Mononuclear cell (primary cell): Measurements from ENCODE around the gene MAST4. TPM values are rescaled to one million over a fixed set of nuclear protein-coding genes. Genes with fewer than 3 reads are reported as not detected.

ENCODE experiments used
- H3K27me3 ChIP-seq: 2 replicates; pipeline ENCODE4 v1.6.0; 2011; ENCODE audit warnings: low read length, control low read depth; ENCODE audit not compliant: insufficient read depth
- H3K4me1 ChIP-seq: 2 replicates; pipeline ENCODE4 v1.5.1; 2011; ENCODE audit warnings: mild to moderate bottlenecking, low read length, control low read depth; ENCODE audit not compliant: insufficient read depth
- H3K4me3 ChIP-seq: 2 replicates; pipeline ENCODE4 v1.5.1; 2011; ENCODE audit warnings: mild to moderate bottlenecking, low read length, moderate library complexity
- H3K9me3 ChIP-seq: 2 replicates; pipeline ENCODE4 v1.5.1; 2011; ENCODE audit warnings: low read depth, mild to moderate bottlenecking, control low read depth, low read length
- total RNA-seq: library from RNA; depleted of rRNA; stranded (reverse); fragments of >200 nt; gene quantifications from one replicate; pipeline ENCODE4 v1.2.3, GENCODE V29; 2012

Gene MAST4
- total RNA-seq, 1 donor = 8.4 TPM

DNA sequence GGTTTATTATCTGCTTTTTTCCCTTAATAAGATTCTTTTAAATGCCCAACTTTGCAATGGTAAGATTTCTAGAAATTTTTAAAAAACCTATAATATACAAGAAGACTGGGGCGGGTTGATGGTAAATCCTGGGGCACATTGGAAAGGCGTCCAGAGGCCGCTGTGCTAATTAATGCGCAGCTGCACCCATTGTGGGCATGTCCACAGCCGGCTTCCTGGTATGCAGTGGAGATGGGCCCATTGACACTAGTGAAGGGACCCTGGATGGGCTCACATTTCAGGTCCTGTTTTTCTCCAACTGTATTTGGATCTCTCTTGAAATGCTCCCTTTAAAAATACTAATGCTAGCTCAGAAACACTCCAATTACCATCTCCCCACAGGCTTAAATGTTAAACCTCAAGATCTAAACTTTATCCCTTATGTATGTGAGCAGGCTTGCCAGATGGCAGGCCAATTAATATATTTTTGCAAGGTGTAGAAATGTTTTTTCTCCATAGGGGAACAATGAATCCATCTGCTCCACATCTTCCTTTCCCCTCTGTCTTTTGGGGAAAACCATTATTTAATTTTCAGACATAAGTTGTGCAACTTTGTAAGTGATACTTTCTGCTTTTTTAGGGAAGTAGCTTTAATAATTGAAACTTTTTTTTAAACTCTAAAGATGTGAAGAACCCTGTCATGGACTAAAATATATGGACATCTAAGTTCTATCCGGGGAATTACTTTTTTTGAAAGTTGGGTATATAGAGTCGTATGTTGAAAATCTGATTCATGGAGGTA lies 423.1 kb downstream of the MAST4 start:
- Histone ChIP-seq H3K4me1 (peaks cover 7% of the 10 kb centered on the region), H3K4me3 (no peak overlapping the region), H3K9me3 (no peaks in the 10 kb centered on the region), H3K27me3 (no peaks in the 10 kb centered on the region)

DNA sequence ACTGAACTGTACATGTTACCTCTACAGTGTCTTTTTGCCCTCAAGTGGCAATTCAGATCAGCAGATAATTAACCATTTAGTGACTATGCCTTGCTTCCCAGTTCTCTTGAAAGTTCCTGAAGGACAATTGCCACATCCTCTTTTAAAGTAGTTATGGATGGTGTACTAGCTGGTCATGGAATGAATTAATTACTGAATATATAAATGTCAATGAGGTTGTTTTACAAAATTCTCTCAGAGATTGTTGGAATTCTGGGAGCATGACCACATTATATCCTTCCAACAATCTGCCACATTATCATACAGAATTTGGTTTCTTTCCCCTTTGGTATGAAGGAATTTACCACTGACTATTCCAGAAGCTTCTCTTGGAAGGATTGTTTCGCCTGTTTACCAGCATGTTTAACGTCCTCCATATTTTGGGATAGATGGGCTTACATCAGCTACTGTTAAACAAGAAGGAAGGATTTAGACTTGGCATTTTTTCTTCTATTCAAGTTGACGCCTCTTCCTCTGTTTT lies 424.0 kb downstream of the MAST4 start:
- Histone ChIP-seq H3K27me3 (no peaks in the 10 kb centered on the region), H3K9me3 (no peaks in the 10 kb centered on the region), H3K4me1 (peaks cover 6% of the 10 kb centered on the region), H3K4me3 (no peak overlapping the region)

DNA sequence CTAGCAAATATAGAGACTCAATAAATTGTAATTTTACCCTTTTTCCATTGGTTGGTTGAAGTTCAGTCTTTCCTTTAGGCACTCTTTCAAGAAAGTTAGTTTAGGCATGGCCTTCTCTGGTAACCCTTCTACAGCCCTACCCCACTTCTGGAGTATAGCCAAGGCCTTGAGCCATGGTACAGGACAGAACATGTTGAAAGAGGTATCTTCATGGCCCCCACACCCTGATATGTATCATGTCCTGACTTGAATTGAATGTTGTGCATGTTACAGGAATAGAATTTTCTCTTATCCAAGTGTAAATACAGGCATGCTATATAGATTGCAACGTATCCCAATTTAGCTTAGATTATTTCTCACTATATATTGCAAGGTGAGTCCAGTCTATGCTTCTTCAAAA lies 424.8 kb downstream of the MAST4 start:
- H3K27me3 ChIP-seq = no peaks in the 10 kb centered on the region
- no peak overlapping the region for H3K4me3 ChIP-seq
- no peaks in the 10 kb centered on the region for H3K4me1 ChIP-seq
- H3K9me3 ChIP-seq = no peaks in the 10 kb centered on the region

DNA sequence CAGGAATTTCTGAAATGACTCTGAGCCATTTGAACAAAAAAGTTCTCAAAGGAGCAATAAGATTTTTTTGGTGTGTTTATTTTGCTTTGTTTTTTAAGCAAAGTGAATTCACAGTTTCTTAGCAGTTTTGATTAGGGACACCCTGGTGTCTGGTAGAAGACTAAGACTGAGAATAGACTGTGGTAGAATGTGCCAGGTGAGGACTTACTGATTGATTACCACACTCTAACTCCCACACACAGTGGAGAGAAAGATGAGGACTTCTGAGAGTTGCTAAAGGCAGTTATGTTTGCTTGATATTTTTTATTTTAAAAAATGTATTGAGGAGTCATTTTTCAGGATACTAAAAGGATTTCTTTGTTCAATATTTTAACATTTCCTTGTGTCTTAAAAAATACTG lies 425.3 kb downstream of the MAST4 start:
- no peaks in the 10 kb centered on the region for H3K27me3 ChIP-seq
- H3K4me1 ChIP-seq = no peaks in the 10 kb centered on the region
- no peak overlapping the region for H3K4me3 ChIP-seq
- no peaks in the 10 kb centered on the region for H3K9me3 ChIP-seq

DNA sequence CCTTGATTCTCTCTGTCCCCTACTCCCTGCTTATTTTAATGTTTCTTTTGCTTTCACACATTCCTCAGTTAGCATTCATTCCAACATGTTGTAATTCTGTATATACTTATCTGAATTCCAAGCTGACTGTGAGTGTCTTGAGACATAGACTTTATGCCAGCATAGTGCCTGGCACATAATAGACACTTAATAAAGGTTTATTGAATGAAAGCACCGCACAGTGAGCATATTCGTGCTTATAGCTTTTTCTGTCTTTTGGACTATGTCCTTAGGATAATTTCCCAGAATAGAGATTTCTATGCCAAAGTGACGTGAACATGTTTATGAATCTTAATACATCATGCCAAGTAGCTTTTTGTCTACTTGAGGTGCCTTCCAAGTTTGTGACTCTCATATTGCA lies 425.8 kb downstream of the MAST4 start:
- no peaks in the 10 kb centered on the region for H3K27me3 ChIP-seq
- H3K9me3 ChIP-seq = no peaks in the 10 kb centered on the region
- H3K4me1 ChIP-seq = no peaks in the 10 kb centered on the region
- H3K4me3 ChIP-seq = no peak overlapping the region

DNA sequence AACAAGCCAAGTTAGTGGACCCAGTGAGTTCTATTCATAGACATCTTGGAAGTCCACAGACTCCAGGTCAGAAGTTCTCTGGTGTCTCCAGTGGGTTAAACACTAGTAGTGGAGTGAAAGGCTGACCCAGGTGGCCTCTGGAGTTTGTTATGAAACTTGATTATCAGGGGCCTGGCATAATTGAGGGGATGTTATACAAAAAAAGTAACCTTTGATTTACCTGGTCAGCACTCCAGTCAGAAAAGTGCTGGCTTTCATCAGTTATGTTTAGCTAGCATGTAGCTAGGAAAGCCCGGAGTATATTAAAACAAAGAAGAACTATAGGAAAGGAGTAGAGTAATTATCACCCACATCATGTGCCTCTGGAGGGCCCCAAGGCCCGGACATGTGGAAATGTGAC lies 429.3 kb downstream of the MAST4 start:
- Histone ChIP-seq H3K4me1 (no peaks in the 10 kb centered on the region), H3K4me3 (no peak overlapping the region), H3K9me3 (no peaks in the 10 kb centered on the region), H3K27me3 (no peaks in the 10 kb centered on the region)

DNA sequence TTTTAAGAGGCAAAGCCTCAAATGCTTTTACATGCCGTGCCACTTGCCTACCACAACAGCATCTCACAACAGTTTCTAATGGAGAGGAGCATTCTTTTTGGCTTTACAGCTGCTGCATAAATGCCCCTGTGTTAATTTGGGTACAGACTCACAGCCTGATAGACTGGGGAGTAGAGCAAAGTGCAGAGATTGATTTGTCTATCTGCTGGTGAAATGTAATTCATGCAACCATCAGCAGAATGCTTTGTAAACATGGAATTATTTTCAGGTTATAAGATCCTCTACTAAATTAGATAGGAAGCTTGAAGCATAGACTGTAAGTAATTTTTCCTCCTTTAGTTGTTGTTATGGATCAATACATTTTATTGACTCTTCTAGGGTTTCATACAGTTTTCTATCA lies 430.1 kb downstream of the MAST4 start:
- Histone ChIP-seq H3K27me3 (no peaks in the 10 kb centered on the region), H3K9me3 (no peaks in the 10 kb centered on the region), H3K4me1 (no peaks in the 10 kb centered on the region), H3K4me3 (no peak overlapping the region)

DNA sequence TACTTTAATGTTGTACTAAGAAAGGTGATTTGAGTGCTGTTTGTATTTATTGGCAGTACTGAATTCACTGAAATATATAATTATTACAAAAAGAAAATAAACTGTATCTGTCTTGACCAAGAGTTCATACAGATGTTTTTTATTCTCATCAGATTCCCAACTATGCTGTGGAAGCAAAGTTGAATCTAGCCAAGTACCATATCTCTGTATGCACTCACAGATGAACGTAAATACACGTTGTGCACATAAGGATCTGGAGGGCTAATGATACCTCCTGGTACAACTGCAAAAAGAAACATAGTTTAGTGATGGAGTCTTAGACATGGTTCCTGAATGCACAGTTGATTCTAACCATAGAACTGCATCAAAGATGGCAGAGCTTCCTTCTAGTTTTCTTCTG lies 431.0 kb downstream of the MAST4 start:
- H3K9me3 ChIP-seq = no peaks in the 10 kb centered on the region
- no peaks in the 10 kb centered on the region for H3K4me1 ChIP-seq

DNA sequence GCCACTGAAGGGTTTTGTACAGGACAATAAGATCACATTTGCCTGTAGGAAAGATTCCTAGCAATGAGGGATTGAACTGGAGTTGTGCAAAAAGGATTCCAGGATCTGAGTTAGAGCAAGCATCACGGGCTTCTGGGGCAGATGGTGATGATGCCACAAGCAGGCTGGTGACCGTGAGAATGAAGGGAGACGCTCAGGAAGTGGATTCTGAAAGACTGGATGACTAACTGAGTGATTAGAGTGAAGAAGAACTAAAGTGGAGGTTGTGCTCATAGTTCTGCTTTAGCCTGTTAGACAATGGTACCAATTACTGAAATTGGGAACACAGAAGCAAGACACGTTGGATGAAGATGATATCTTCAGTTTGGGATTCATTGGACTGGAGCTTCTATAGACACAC lies 432.2 kb downstream of the MAST4 start:
- no peaks in the 10 kb centered on the region for H3K27me3 ChIP-seq
- H3K9me3 ChIP-seq = no peaks in the 10 kb centered on the region
- H3K4me1 ChIP-seq = peaks cover under 1% of the 10 kb centered on the region
- H3K4me3 ChIP-seq = no peak overlapping the region

More for the DNA sequence above, 431.0 kb downstream of the MAST4 start:
- Histone ChIP-seq H3K27me3 (no peaks in the 10 kb centered on the region), H3K4me3 (no peak overlapping the region)

DNA sequence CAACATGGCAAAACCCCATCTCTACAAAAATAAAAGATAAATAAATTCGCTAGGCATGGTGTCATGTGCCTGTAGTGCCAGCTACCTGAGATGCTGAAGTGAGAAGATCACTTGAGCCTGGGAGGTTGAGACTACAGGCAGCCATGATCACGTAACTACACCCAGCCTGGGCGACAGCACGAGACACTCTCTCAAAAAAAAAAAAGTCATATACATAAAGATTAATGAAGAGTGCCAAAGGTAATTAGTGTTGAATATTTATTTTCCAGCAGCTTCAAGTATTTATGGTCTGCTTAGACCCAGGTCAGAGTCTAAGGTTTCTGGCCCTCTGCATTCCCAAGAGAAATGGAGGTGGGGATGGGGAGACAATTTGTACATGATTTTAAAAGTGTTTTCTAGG lies 432.7 kb downstream of the MAST4 start:
- Histone ChIP-seq H3K27me3 (no peaks in the 10 kb centered on the region), H3K4me3 (no peak overlapping the region), H3K9me3 (no peaks in the 10 kb centered on the region), H3K4me1 (peaks cover 6% of the 10 kb centered on the region)

DNA sequence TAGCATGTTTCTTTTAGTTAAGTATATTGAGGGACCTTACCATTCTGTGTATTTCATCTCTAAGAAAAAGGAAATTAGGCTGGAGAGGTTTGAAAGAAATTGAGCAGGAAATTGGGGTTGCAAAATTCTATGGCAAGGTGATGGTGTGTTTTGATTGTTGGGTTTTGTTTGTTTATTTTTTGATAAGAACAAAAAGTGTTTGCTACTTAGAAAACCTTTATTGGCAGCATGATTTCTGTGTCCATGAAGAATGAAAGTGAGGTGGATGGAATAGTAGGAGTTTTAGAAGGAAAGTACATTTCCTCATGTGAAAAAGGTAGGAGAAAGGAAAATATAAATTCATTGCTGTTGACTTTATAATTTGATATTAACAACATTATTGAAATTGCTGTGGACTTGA lies 433.3 kb downstream of the MAST4 start:
- Histone ChIP-seq H3K4me3 (no peak overlapping the region), H3K4me1 (peaks cover 11% of the 10 kb centered on the region), H3K27me3 (no peaks in the 10 kb centered on the region), H3K9me3 (no peaks in the 10 kb centered on the region)

DNA sequence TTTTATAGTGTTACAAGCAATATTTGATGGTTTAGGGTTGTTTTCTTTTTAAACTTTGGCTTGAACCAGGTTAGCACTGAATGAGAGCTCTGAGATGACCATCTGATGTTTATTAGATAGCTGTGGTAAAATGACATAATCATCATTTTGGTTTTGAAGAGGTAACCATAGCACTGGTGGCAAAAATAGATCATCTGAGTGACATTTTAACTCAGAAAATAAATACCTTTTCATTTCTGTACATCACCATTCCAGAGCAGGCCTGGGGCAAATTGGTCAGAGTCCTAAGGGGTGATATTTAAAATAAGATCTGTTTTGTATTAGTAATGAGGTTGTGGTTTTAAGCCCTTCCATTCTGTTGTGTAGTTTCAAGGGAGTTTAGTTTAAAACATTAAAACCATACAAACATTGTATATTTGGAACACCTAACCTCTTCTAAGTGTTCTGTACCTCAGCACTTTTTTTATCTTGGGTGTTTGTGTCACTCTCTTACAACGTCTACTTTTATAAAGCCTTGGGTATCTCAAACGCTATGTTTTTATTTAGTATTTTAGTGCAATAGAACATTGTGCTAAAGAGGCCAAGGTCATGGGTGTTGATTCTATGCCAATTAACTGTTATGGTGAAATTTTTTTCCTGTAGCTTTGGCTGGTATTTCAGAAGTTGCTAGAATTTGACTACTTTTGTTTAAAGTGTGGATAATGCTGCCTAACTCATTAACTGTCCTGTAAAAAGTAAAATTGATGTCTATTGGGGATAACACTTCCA lies 434.3 kb downstream of the MAST4 start:
- H3K4me3 ChIP-seq = no peak overlapping the region
- H3K4me1 ChIP-seq = peaks cover 12% of the 10 kb centered on the region
- H3K9me3 ChIP-seq = no peaks in the 10 kb centered on the region
- H3K27me3 ChIP-seq = no peaks in the 10 kb centered on the region

DNA sequence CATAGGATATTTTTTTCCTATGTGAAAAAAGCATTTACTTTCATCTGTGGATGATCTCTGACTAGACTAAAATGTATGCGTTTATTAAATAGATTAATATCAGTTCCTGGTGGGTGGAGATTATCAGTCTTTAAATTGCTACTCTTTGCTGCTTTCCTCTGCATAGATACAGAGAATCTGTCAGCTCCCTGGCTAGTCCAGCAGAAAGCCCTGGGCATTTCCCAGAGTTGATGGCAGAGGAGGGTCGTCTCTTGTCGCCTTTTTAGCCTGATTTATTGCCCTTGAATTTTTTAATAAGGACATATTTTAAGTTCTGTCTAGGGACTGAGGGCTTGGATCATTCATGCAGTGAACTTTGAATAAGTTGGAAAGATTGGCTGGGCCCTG lies 434.9 kb downstream of the MAST4 start:
- no peak overlapping the region for H3K4me3 ChIP-seq
- H3K4me1 ChIP-seq = peaks cover 12% of the 10 kb centered on the region
- H3K27me3 ChIP-seq = no peaks in the 10 kb centered on the region
- H3K9me3 ChIP-seq = no peaks in the 10 kb centered on the region

DNA sequence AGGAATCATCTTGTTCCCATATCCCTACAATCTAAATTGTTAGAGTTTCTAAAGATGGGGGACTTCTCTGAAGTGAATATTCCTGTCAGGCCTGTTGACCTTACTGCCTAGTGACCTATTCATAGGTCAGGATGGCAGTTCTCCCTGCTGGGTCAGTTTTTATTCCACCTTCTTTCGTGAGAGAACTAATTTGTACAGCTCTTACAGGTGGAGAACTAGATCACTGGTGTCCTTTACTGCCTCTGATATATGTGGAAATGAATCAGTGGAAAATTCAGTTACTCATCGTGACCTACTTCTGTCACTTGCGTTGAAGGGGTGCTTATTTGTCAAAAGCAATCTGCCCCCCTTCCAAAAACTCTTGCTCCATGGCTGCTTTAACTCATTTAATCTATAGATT lies 435.5 kb downstream of the MAST4 start:
- no peak overlapping the region for H3K4me3 ChIP-seq
- H3K4me1 ChIP-seq = peaks cover 12% of the 10 kb centered on the region
- no peaks in the 10 kb centered on the region for H3K27me3 ChIP-seq
- no peaks in the 10 kb centered on the region for H3K9me3 ChIP-seq

DNA sequence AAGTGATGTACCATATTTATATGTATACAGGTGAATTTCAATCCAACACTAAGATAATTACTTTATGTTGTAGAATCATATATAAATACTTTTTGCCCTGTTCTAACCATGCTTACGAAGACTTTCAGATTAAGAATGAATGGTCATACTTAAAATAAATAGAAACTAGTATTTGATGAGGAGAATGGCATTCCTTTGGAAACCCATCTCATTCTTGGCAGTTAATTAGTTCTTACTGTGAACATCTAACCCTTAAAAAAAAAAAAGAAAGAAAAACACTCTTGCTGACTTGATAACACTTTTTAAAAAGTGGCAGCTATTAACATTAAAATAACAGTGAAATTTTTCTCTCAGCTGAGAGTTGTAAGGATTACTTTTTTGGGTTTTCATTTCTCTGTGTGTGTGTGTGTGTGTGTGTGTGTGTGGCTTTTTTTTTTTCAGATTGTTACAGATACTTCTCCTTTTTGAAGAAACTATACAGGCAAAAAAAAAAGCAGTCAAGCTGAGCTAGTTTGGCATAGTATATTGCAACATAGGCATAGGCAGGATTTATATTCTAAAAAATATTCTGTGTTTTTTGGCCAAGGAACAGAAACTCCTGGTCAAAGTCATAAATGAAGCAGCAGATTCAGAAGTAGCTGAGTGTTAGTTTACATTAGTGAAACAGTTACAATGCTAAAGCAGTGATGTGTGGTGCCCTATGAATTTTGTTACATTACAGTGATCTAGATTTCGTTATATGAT lies 436.9 kb downstream of the MAST4 start:
- no peaks in the 10 kb centered on the region for H3K27me3 ChIP-seq
- no peak overlapping the region for H3K4me3 ChIP-seq
- H3K4me1 ChIP-seq = peaks cover 12% of the 10 kb centered on the region
- H3K9me3 ChIP-seq = no peaks in the 10 kb centered on the region
